A549 (cell line): ENCODE results near the gene FHAD1. TPM values are rescaled to one million over a fixed set of nuclear protein-coding genes. Genes with fewer than 3 reads are reported as not detected.

Experiments used
- ATAC-seq, 2 experiments: fragments of 200-7000 bp in 1 of 2; fragments of >200 bp in 1 of 2; cut with Nextera tagmentation in 1 of 2; cut with Tn5 transposase in 1 of 2; 3 replicates each; pipeline versions ENCODE4 v1.8.0 to v1.9.1; 2018 to 2020; ENCODE audit warnings: mild to moderate bottlenecking in 1 of 2, moderate library complexity in 1 of 2
- CTCF ChIA-PET: fragments of 300-600 bp; sonication (Branson Sonifier 250); formaldehyde crosslinking; extraction: SDS; loops from one replicate; lab custom pipeline; 2021; ENCODE audit warnings: antibody characterized with exemption, inconsistent platforms; lab: Yijun Ruan, JAX
- POLR2A ChIA-PET: fragments of 350-600 bp; formaldehyde crosslinking; extraction: SDS; loops from one replicate; lab custom pipeline; 2021; ENCODE audit warnings: antibody characterized with exemption, inconsistent platforms; lab: Yijun Ruan, JAX
- DNase-seq, 2 experiments: peaks; one replicate each; pipeline versions ENCODE4 v3.0.0 to v3.0.0-alpha.2; 2011 to 2016; ENCODE audit warnings: low read depth in 1 of 2, low spot score in 1 of 2
- FAIRE-seq: peaks from 2 replicates; lab custom pipeline; 2011; peaks lifted over from hg19 to GRCh38; lab: Jason Lieb, UNC
- H3K27ac ChIP-seq, 2 experiments: fragments of >200 bp; sonication (Bioruptor Twin); formaldehyde crosslinking; 3 replicates each; pipeline ENCODE4 v1.5.1; 2016 to 2017
- H3K4me1 ChIP-seq: fragments of >200 bp; sonication (Bioruptor Twin); formaldehyde crosslinking; 3 replicates; pipeline ENCODE4 v1.6.1; 2016
- H3K4me2 ChIP-seq: fragments of >200 bp; sonication (Bioruptor Twin); formaldehyde crosslinking; 3 replicates; pipeline ENCODE4 v1.6.1; 2016
- H3K4me3 ChIP-seq: fragments of >200 bp; sonication (Bioruptor Twin); formaldehyde crosslinking; 3 replicates; pipeline ENCODE4 v1.5.1; 2016
- H3K9me3 ChIP-seq: fragments of >200 bp; sonication (Bioruptor Twin); formaldehyde crosslinking; 3 replicates; pipeline ENCODE4 v1.6.1; 2016
- BCL3 ChIP-seq: fragments of >200 bp; sonication (Bioruptor Twin); formaldehyde crosslinking; IDR thresholded peaks from 3 replicates; pipeline ENCODE4 v1.6.1; 2016
- CEBPB ChIP-seq, 2 experiments: fragments of >200 bp in 1 of 2; sonication (Bioruptor Twin) in 1 of 2; formaldehyde crosslinking in 1 of 2; IDR thresholded peaks; 2 replicates each; pipeline ENCODE4 v1.6.1; 2012 to 2016
- CTCF ChIP-seq: fragments of >200 bp; sonication (Bioruptor Twin); formaldehyde crosslinking; IDR thresholded peaks from 3 replicates; pipeline ENCODE4 v1.5.1; 2016
- EP300 ChIP-seq, 2 experiments: fragments of >200 bp; sonication (Bioruptor Twin); formaldehyde crosslinking; IDR thresholded peaks; 2 replicates in 1 of 2; 3 replicates in 1 of 2; pipeline ENCODE4 v1.6.1; 2016 to 2017
- ESRRA ChIP-seq: fragments of 150-350 bp; IDR thresholded peaks from 2 replicates; pipeline ENCODE4 v1.6.1; 2014; ENCODE audit warnings: mild to moderate bottlenecking, low read length, borderline replicate concordance
- GATA3 ChIP-seq: IDR thresholded peaks from 2 replicates; pipeline ENCODE4 v1.6.1; 2012; ENCODE audit warnings: borderline replicate concordance
- HMGXB4 ChIP-seq: fragments of 250-450 bp; sonication (Bioruptor Pico); IDR thresholded peaks from 2 replicates; pipeline ENCODE4 v1.5.0; 2021; ENCODE audit warnings: mild to moderate bottlenecking, moderate library complexity, borderline replicate concordance
- JUNB ChIP-seq: fragments of >200 bp; sonication (Bioruptor Twin); formaldehyde crosslinking; IDR thresholded peaks from 2 replicates; pipeline ENCODE4 v1.6.1; 2016
- MAFK ChIP-seq: fragments of 450-650 bp; IDR thresholded peaks from 2 replicates; pipeline ENCODE4 v1.6.1; 2014; ENCODE audit not compliant: partially characterized antibody
- MAX ChIP-seq: IDR thresholded peaks from 2 replicates; pipeline ENCODE4 v1.6.1; 2012
- MAZ ChIP-seq: fragments of 150-350 bp; IDR thresholded peaks from 2 replicates; pipeline ENCODE4 v1.6.1; 2014; ENCODE audit warnings: antibody characterized with exemption, low read depth, low read length, borderline replicate concordance
- MYC ChIP-seq: IDR thresholded peaks from 2 replicates; pipeline ENCODE4 v1.6.1; 2012; ENCODE audit warnings: mild to moderate bottlenecking, inconsistent platforms, low read length, improper control_type of control experiment, borderline replicate concordance
- POLR2A ChIP-seq: IDR thresholded peaks from 2 replicates; pipeline ENCODE4 v1.6.1; 2012; ENCODE audit warnings: mild to moderate bottlenecking, low read length
- POLR2AphosphoS2 ChIP-seq: conservative IDR thresholded peaks from 2 replicates; pipeline ENCODE4 v1.6.1; 2012; ENCODE audit warnings: low read length, improper control_type of control experiment, inconsistent platforms
- RARB ChIP-seq: fragments of 250-450 bp; sonication (Bioruptor Pico); IDR thresholded peaks from 2 replicates; pipeline ENCODE4 v1.8.0; 2021; ENCODE audit warnings: mild to moderate bottlenecking, moderate library complexity
- SMC3 ChIP-seq: fragments of >200 bp; sonication (Bioruptor Twin); formaldehyde crosslinking; IDR thresholded peaks from 3 replicates; pipeline ENCODE4 v1.6.1; 2018; ENCODE audit warnings: inconsistent platforms
- ZFP36 ChIP-seq: fragments of 450-650 bp; IDR thresholded peaks from 2 replicates; pipeline ENCODE4 v1.6.1; 2014; ENCODE audit warnings: borderline replicate concordance; ENCODE audit not compliant: partially characterized antibody
- WGBS: methylation state at CpG from one replicate; pipeline ENCODE4 v1.1.6; 2017; ENCODE audit errors: missing lambda C conversion rate; 5-methylcytosine and 5-hydroxymethylcytosine counted together
- polyA plus RNA-seq, 4 experiments: library from polyadenylated mRNA; depleted of rRNA in 3 of 4; stranded (reverse); fragments of >200 nt; fragmentation: RNase III in 1 of 4; extraction: RNeasy Plus Mini Kit Qiagen cat#74134 plus additional on column Dnase treatment in 1 of 4; gene quantifications; 2 replicates in 3 of 4; 3 replicates in 1 of 4; pipeline ENCODE4 v1.2.3, GENCODE V29; 2011 to 2017

The FHAD1 gene
- polyA plus RNA-seq, 2 of the 4 experiments (the other 2 are of a cell fraction): 0.31 to 0.32 TPM

- ChIA-PET POLR2A (no interaction called here), CTCF (no interaction called here)
- DNase-seq (no peak), FAIRE-seq (no peak), ATAC-seq (no peak)
- H3K9me3 ChIP-seq: no peaks in the 10 kb centered on the region
- WGBS: 83% methylated on average over 22 of the region's 22 CpGs
- H3K4me3 ChIP-seq: no peak overlapping the region
- H3K4me1 ChIP-seq: no peaks in the 10 kb centered on the region
- no peak overlapping the region for H3K27ac ChIP-seq
- no peak for TF ChIP-seq GATA3
- no peak for TF ChIP-seq CTCF
- TF ChIP-seq MYC: no peak
- no peak overlapping the region for H3K4me2 ChIP-seq
Observed at GRCh38 chr1:15380601-15381508, 133.8 kb downstream of the FHAD1 start.

- CTCF ChIA-PET: interaction anchor here (1.1 kb wide), 1 partner anchor 24 kb away, joined by 3 read pairs; no protein-coding TSS in a partner anchor
- 92% methylated on average over 12 of the region's 12 CpGs for WGBS
- Histone ChIP-seq H3K4me1 (no peaks in the 10 kb centered on the region), H3K4me2 (no peak overlapping the region), H3K4me3 (no peak overlapping the region)
- TF ChIP-seq HMGXB4 (CRISPR knock-in tag) (no peak), POLR2AphosphoS2 (no peak), BCL3 (no peak), SMC3 (no peak), MAFK (no peak), MYC (no peak), ZFP36 (no peak), JUNB (no peak), CEBPB (IDR thresholded peaks at IDR 0.05) (no peak), ESRRA (no peak), EP300 (IDR thresholded peaks at IDR 0.05) (no peak), RARB (CRISPR knock-in tag) (no peak), MAX (no peak), POLR2A (no peak), MAZ (no peak)
- TF ChIP-seq, all 56 proteins: peak for 0
- no peak for ATAC-seq
- DNase-seq: no peak
- FAIRE-seq: no peak
- POLR2A ChIA-PET: no interaction called here
- no peaks in the 10 kb centered on the region for H3K9me3 ChIP-seq
- H3K27ac ChIP-seq: no peak overlapping the region
Observed at GRCh38 chr1:15381805-15382204, 134.8 kb downstream of the FHAD1 start.
